Middle frontal gyrus (tissue), 1 donor: ENCODE data around the gene WASL.
"Not testable (repeated sequence)": the region's sequence is repeated elsewhere in the genome, so short reads cannot be mapped to it uniquely, and the experiment has no call there.

Experiments
- DNase-seq: peaks from one replicate; pipeline ENCODE4 v3.0.0-alpha.2; 2015; ENCODE audit warnings: low spot score; ENCODE audit errors: extremely low spot score

The WASL gene

GRCh38 chr7:123734498-123734897 lies 14.3 kb downstream of the WASL start:
- no peak for DNase-seq

- no peak for DNase-seq
These were observed 16.3 kb downstream of the WASL start for GRCh38 chr7:123732413-123733091.

DNA sequence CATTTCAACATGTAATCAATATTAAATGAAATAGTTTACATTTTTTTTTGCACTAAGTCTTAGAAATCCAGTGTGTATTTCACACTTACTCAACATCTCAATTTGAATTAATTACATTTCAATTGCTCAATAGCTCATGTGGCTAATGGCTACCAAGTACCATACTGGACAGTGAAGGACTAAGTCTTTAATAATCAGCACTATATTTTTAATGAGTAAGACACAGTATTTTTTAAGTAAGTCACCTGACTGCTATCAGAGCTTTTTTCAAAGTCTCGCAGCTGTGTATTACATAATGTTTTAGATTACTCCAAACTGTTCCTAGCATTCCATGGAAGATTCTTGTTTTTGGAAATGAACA lies 19.6 kb downstream of the WASL start:
- no peak for DNase-seq

GRCh38 chr7:123727071-123727837 lies 21.5 kb downstream of the WASL start:
- DNase-seq = no peak

GRCh38 chr7:123725586-123726171 lies 23.1 kb downstream of the WASL start:
- no peak for DNase-seq

GRCh38 chr7:123724817-123725253 lies 24.0 kb downstream of the WASL start:
- DNase-seq = no peak

DNA sequence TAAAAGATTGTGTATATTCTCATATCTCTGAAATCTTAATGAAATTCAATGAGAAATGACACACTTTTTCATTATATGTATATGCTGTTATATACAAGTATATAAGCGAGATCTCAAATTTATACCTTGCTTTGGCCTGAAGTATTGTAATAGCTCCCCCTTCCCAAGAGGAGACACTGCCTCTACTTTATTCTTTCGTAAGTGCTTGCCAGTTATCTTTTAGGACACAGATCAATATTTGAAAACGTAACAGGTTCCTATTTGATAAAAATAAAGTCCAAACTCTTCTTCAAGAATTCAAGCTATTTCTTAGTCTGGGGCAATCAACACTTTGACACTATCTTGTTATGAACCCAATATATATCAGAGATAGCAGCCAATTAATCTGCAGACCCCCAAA lies 24.9 kb downstream of the WASL start:
- DNase-seq = no peak

DNA sequence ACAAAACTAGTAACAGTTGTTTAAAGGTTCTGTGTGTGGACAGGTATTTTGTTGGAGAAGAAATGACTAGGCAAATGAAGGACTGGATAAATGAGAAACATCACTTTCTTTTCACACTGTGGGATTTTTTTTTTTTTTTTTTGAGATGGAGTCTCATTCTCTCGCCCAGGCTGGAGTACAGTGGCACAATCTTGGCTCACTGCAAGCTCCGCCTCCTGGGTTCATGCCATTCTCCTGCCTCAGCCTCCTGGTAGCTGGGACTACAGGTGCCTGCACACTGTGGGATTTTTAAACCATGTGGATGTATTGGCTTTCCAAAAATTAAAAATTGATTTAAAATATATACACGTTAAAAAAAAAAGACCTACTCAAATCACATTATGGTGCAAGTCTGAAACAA lies 28.3 kb downstream of the WASL start:
- DNase-seq = not testable (repeated sequence)

GRCh38 chr7:123719197-123719721 lies 29.5 kb downstream of the WASL start:
- DNase-seq = no peak

DNA sequence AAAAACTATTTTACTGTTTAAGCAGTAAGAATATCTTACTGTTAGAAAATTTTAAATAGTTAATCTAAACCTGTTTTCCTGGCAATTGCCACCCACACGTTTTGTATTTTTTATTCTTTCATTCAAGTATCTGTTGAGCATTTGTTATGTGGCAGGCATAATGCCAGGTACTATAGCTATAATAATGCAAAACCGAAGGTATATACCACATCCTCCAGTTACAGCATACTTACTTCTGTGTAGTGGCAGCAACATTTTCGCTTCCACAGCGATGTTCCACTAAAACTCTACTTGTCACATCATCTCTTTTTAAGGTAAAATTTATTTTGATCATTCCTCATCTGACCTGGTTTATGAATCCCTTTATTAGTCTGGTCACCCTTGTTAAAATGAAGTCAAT lies 30.0 kb downstream of the WASL start:
- no peak for DNase-seq

DNA sequence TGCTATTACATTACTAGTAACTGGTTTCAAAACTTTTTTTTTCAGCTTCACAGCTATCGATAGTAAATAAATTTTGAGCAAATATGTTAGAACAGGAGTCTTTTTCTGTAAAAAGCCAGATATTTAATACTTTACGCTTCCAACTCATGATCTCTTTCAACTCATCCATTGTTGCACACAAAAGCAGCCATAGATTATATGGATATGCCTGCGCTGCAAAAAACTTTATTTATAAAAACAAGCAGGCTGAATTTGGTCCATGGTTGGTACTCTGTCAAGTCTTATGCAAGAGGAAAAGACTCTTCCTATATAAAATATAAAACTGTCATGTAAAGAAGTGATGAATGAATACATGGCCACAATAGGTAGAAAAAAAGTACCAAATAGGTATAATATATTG lies 31.1 kb downstream of the WASL start:
- DNase-seq = no peak

- no peak for DNase-seq
These were observed 31.9 kb downstream of the WASL start for GRCh38 chr7:123716877-123717276.

DNA sequence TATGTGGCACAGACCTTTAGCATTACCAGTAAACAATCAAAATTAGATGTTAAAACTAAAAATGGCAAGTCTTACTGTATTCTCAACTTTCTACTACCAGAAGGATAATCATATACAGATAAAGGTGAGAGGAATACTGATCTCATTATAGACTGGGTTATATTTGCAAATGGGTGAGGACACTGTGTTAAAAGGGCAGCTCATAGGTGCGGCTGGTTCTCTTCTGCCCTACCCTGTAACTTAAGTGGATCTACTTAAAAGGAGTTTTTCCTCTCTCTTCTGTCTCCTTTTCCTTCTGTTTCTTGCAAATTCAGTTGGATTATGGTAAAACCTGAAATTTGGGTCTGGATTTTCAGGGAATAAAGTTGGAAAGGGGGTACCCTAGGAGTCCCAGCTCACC lies 33.0 kb downstream of the WASL start:
- DNase-seq = no peak

- DNase-seq = no peak
These were observed 33.6 kb downstream of the WASL start for GRCh38 chr7:123715198-123715597.

DNA sequence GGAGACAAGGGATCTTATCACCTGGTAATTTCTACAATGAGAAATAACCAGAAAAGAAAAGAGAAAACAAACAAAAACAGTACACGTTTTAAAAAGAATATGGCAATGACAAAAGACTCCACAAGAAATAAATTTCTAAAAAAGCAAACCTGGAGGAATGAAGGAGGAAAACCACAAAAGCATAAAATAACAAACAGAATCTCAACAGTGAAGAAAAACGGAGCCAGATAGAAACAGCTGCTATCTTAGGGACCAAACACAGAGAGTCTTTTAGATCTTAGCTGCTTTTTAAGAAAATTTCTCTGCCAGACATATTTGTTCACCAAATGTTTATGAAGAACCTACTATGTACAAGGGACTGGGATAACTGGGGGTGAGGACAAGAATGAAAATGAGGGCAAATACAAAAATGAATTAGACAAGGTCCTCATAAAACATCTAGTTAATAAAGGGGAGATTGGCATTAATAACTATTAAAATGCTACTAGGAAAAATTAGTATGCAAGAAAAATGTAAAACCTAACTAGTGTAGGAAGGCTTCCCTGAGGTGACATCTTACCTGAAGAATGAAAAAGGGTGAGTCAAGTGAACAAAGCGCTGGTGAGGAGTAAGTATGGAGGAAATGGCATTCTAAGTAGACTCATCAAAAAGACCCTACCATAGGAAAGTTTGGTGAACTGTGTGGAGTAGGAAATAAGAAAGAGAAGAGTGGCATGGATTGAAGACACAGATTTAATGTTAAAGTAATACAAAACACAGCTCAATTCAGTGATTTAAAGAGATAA lies 34.3 kb downstream of the WASL start:
- DNase-seq = no peak

GRCh38 chr7:123712619-123713018 lies 36.2 kb downstream of the WASL start:
- DNase-seq = no peak

GRCh38 chr7:123711832-123712293 lies 36.9 kb downstream of the WASL start:
- DNase-seq = no peak

DNA sequence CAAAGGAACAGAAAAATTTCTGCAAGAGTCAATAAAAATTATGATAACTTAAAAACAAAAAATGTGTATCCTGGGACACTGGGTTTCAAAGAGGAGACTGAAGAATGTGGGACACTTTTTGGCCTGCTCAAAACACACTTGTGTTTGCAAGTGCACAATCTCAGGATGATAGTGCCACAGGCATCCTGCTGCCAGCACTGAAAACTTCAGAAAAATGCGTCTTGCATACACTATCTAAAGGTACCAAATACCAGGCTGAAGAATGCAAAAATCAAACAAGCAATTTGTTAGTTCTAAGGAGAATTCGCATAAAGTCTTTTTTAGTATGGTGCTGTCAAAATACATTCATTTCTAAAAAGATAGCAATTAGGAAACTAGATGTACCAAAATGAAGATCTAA lies 38.1 kb downstream of the WASL start:
- no peak for DNase-seq

- DNase-seq = no peak
These were observed 39.3 kb downstream of the WASL start for GRCh38 chr7:123709525-123709924.

DNA sequence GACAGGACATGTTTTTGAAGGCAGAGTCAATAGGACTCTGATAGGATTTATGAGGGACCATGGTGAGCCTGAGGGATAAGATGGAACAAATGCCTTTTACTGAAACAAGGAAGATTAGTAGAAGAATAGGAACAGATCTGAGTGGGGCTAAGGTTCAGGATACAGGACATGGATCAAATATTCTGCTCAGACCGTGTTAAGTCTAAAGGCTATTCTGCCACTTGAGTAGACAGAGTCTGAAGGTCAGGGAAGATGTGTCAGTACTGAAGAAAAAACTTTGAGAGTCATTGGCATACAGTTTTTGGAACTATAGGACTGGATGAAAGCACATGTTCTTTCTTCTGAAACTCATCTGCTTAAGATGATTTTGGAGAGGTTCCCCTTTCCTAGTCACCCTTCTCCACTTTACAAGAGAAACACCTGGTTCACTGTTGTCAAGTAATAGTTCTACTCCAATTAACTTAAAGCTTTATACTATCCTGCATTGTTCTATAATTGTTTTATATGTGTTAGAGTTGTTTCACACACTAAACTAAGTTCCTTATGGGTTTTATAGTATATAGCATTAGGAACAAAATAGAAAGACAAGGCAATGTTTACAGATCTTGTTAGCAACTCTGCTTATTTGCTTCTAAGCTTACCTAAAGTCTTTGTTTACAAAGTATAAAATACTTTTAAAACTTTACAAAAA lies 43.4 kb downstream of the WASL start:
- DNase-seq = no peak
